Liver (tissue), 3 donors: ENCODE results near the gene ZNF792.

Experiments used
- FOXA1 ChIP-seq: IDR thresholded peaks from 2 replicates; pipeline ENCODE4 v1.6.1; 2016; ENCODE audit warnings: antibody characterized with exemption
- FOXA2 ChIP-seq: IDR thresholded peaks from 2 replicates; pipeline ENCODE4 v1.6.1; 2016; ENCODE audit warnings: antibody characterized with exemption
- RAD21 ChIP-seq, 2 donors: IDR thresholded peaks; 2 replicates each; pipeline ENCODE4 v1.6.1; 2016; ENCODE audit warnings: antibody characterized with exemption in 2 of 2, mild to moderate bottlenecking in 2 of 2
- RXRA ChIP-seq, 2 donors: IDR thresholded peaks; 2 replicates each; pipeline ENCODE4 v1.6.1; 2017 to 2018; ENCODE audit warnings: antibody characterized with exemption in 2 of 2, mild to moderate bottlenecking in 1 of 2
- TF ChIP-seq, protein P1 (sequence below): fragments of 150-350 bp; IDR thresholded peaks from 2 replicates; pipeline ENCODE4 v1.5.1; 2017; ENCODE audit warnings: improper control_type of control experiment, low read depth, low read length; ENCODE audit not compliant: missing input control
- TF ChIP-seq, protein P2 (sequence below): IDR thresholded peaks from 2 replicates; pipeline ENCODE4 v1.6.1; 2016; ENCODE audit warnings: antibody characterized with exemption, mild to moderate bottlenecking
- TF ChIP-seq, protein P3 (sequence below): IDR thresholded peaks from 2 replicates; pipeline ENCODE4 v1.6.1; 2016; ENCODE audit warnings: antibody characterized with exemption
- TF ChIP-seq, protein P4 (sequence below): IDR thresholded peaks from 2 replicates; pipeline ENCODE4 v1.6.1; 2016; ENCODE audit warnings: antibody characterized with exemption
- donor health status: healthy.
- donor health status: healthy.

DNA sequence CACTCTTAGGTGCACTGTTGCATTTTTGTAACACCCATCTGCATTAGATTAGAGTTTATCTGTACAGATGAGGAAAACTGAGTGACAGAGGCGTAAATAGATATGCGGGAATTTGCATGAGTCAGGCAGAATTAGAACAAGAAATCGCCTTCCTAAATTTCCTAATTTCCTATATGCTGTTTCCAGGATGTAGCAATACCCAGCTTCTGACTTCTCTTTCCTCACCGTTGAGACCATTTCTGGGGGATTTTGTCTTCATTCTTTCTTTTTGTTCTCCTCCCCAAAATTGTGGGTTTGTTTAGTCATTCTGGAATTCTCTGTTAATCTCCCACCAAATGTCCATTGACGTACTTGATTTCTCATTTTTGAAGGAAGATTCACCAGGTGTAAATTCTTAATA, 10.6 kb upstream of the ZNF792 start:
- TF ChIP-seq, protein P1, sequence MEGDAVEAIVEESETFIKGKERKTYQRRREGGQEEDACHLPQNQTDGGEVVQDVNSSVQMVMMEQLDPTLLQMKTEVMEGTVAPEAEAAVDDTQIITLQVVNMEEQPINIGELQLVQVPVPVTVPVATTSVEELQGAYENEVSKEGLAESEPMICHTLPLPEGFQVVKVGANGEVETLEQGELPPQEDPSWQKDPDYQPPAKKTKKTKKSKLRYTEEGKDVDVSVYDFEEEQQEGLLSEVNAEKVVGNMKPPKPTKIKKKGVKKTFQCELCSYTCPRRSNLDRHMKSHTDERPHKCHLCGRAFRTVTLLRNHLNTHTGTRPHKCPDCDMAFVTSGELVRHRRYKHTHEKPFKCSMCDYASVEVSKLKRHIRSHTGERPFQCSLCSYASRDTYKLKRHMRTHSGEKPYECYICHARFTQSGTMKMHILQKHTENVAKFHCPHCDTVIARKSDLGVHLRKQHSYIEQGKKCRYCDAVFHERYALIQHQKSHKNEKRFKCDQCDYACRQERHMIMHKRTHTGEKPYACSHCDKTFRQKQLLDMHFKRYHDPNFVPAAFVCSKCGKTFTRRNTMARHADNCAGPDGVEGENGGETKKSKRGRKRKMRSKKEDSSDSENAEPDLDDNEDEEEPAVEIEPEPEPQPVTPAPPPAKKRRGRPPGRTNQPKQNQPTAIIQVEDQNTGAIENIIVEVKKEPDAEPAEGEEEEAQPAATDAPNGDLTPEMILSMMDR: no peak
- TF ChIP-seq, protein P2, sequence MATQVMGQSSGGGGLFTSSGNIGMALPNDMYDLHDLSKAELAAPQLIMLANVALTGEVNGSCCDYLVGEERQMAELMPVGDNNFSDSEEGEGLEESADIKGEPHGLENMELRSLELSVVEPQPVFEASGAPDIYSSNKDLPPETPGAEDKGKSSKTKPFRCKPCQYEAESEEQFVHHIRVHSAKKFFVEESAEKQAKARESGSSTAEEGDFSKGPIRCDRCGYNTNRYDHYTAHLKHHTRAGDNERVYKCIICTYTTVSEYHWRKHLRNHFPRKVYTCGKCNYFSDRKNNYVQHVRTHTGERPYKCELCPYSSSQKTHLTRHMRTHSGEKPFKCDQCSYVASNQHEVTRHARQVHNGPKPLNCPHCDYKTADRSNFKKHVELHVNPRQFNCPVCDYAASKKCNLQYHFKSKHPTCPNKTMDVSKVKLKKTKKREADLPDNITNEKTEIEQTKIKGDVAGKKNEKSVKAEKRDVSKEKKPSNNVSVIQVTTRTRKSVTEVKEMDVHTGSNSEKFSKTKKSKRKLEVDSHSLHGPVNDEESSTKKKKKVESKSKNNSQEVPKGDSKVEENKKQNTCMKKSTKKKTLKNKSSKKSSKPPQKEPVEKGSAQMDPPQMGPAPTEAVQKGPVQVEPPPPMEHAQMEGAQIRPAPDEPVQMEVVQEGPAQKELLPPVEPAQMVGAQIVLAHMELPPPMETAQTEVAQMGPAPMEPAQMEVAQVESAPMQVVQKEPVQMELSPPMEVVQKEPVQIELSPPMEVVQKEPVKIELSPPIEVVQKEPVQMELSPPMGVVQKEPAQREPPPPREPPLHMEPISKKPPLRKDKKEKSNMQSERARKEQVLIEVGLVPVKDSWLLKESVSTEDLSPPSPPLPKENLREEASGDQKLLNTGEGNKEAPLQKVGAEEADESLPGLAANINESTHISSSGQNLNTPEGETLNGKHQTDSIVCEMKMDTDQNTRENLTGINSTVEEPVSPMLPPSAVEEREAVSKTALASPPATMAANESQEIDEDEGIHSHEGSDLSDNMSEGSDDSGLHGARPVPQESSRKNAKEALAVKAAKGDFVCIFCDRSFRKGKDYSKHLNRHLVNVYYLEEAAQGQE: no peak
- TF ChIP-seq FOXA2: no peak
- TF ChIP-seq, protein P3, sequence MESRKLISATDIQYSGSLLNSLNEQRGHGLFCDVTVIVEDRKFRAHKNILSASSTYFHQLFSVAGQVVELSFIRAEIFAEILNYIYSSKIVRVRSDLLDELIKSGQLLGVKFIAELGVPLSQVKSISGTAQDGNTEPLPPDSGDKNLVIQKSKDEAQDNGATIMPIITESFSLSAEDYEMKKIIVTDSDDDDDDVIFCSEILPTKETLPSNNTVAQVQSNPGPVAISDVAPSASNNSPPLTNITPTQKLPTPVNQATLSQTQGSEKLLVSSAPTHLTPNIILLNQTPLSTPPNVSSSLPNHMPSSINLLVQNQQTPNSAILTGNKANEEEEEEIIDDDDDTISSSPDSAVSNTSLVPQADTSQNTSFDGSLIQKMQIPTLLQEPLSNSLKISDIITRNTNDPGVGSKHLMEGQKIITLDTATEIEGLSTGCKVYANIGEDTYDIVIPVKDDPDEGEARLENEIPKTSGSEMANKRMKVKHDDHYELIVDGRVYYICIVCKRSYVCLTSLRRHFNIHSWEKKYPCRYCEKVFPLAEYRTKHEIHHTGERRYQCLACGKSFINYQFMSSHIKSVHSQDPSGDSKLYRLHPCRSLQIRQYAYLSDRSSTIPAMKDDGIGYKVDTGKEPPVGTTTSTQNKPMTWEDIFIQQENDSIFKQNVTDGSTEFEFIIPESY: no peak
- TF ChIP-seq, protein P4, sequence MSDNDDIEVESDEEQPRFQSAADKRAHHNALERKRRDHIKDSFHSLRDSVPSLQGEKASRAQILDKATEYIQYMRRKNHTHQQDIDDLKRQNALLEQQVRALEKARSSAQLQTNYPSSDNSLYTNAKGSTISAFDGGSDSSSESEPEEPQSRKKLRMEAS: peak; percentile 21
- TF ChIP-seq RAD21 (IDR thresholded peaks at IDR 0.05): no peak
- TF ChIP-seq RXRA (IDR thresholded peaks at IDR 0.05): no peak
- no peak for TF ChIP-seq FOXA1
